ENCODE results near the gene DAPK1.

The DAPK1 gene

GRCh38 chr9:87465816-87466215 lies 31.9 kb upstream of the DAPK1 start:
- H3K27ac ChIP-seq (ENCODE audit: low read depth, low read length), result no peak overlapping the region
- H3K9me2 ChIP-seq (replicated peaks; ENCODE audit: control insufficient read depth, low read length), result no peaks in the 10 kb centered on the region
- H3K79me2 ChIP-seq (ENCODE audit: control insufficient read depth, low read length), result no peaks in the 10 kb centered on the region
- no peak overlapping the region for H3K4me3 ChIP-seq (ENCODE audit: low read length)
- no peaks in the 10 kb centered on the region for H3K4me1 ChIP-seq (ENCODE audit: control insufficient read depth, low read length)
- TF ChIP-seq CTCF (IDR thresholded peaks at IDR 0.05; ENCODE audit: low read depth, low read length, poor library complexity, severe bottlenecking) (no peak), EZH2phosphoT487 (IDR thresholded peaks at IDR 0.05; ENCODE audit: borderline replicate concordance, low read length) (no peak)
- H3F3A ChIP-seq (ENCODE audit: control insufficient read depth, insufficient read depth), result no peaks in the 10 kb centered on the region
- H3K27me3 ChIP-seq (ENCODE audit: control insufficient read depth, low read length), result no peaks in the 10 kb centered on the region
- H3K4me2 ChIP-seq (ENCODE audit: low read length), result no peak overlapping the region
- no peaks in the 10 kb centered on the region for H4K20me1 ChIP-seq (ENCODE audit: control insufficient read depth, insufficient read depth, low read depth, low read length)
- H3K9me3 ChIP-seq (ENCODE audit: control insufficient read depth, insufficient read depth, low read length), result no peaks in the 10 kb centered on the region
- H3K36me3 ChIP-seq (ENCODE audit: control insufficient read depth, low read length), result no peaks in the 10 kb centered on the region

- Histone ChIP-seq H3K27me3 (ENCODE audit: control insufficient read depth, low read length) (no peaks in the 10 kb centered on the region), H3K9me3 (ENCODE audit: control insufficient read depth, insufficient read depth, low read length) (no peaks in the 10 kb centered on the region), H4K20me1 (ENCODE audit: control insufficient read depth, insufficient read depth, low read depth, low read length) (no peaks in the 10 kb centered on the region), H3K4me2 (ENCODE audit: low read length) (no peak overlapping the region), H3K4me3 (ENCODE audit: low read length) (no peak overlapping the region), H3K4me1 (ENCODE audit: control insufficient read depth, low read length) (no peaks in the 10 kb centered on the region), H3K36me3 (ENCODE audit: control insufficient read depth, low read length) (no peaks in the 10 kb centered on the region), H3K27ac (ENCODE audit: low read depth, low read length) (no peak overlapping the region), H3F3A (ENCODE audit: control insufficient read depth, insufficient read depth) (no peaks in the 10 kb centered on the region), H3K79me2 (ENCODE audit: control insufficient read depth, low read length) (no peaks in the 10 kb centered on the region), H3K9me2 (replicated peaks; ENCODE audit: control insufficient read depth, low read length) (no peaks in the 10 kb centered on the region)
- no peak for TF ChIP-seq EZH2phosphoT487 (IDR thresholded peaks at IDR 0.05; ENCODE audit: borderline replicate concordance, low read length)
- TF ChIP-seq CTCF (IDR thresholded peaks at IDR 0.05; ENCODE audit: low read depth, low read length, poor library complexity, severe bottlenecking), result no peak
These were observed 30.5 kb upstream of the DAPK1 start for GRCh38 chr9:87467187-87467586.

DNA sequence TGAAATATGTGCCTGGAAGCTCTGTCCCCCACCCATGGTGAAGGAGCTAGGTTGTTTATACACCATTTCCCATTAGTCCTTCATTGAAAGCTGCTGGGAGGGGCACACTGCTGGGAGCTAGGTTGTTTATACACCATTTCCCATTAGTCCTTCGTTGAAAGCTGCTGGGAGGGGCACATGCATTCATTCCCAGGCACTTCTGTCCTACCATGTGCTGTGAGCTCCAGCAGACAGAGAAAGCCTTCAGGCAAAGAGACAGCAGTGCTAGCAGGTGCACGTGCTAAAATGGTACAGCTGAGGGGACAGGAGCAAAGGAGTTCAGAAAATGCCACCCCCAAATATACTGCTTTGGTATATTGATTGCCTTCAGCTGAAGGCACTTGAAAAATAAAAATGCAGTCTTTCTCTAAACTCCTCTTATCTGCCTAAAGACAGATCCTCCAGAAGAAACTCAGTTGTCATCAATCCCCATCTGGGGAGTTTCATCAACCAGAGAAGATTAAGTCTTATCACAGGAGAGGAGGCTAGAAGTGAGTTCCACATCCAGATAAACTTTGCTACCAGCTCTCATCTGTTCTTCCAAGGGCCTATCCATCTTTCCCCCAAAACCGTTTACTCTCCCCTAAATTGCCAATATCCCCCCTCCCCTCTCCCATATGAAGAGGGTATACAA lies 27.7 kb upstream of the DAPK1 start:
- no peaks in the 10 kb centered on the region for H4K20me1 ChIP-seq (ENCODE audit: control insufficient read depth, insufficient read depth, low read depth, low read length)
- no peaks in the 10 kb centered on the region for H3K4me1 ChIP-seq (ENCODE audit: control insufficient read depth, low read length)
- H3K4me2 ChIP-seq (ENCODE audit: low read length), result no peak overlapping the region
- no peak overlapping the region for H3K4me3 ChIP-seq (ENCODE audit: low read length)
- H3K79me2 ChIP-seq (ENCODE audit: control insufficient read depth, low read length), result no peaks in the 10 kb centered on the region
- H3F3A ChIP-seq (ENCODE audit: control insufficient read depth, insufficient read depth), result no peaks in the 10 kb centered on the region
- no peak overlapping the region for H3K27ac ChIP-seq (ENCODE audit: low read depth, low read length)
- H3K36me3 ChIP-seq (ENCODE audit: control insufficient read depth, low read length), result no peaks in the 10 kb centered on the region
- H3K27me3 ChIP-seq (ENCODE audit: control insufficient read depth, low read length), result no peaks in the 10 kb centered on the region
- H3K9me3 ChIP-seq (ENCODE audit: control insufficient read depth, insufficient read depth, low read length), result no peaks in the 10 kb centered on the region
- H3K9me2 ChIP-seq (replicated peaks; ENCODE audit: control insufficient read depth, low read length), result no peaks in the 10 kb centered on the region
- TF ChIP-seq EZH2phosphoT487 (IDR thresholded peaks at IDR 0.05; ENCODE audit: borderline replicate concordance, low read length), result no peak
- no peak for TF ChIP-seq CTCF (IDR thresholded peaks at IDR 0.05; ENCODE audit: low read depth, low read length, poor library complexity, severe bottlenecking)
